ENCODE data around the gene GYPB. TPM values are rescaled to one million over a fixed set of nuclear protein-coding genes. Genes with fewer than 3 reads are reported as not detected.
"Not testable (repeated sequence)": the region's sequence is repeated elsewhere in the genome, so short reads cannot be mapped to it uniquely, and the experiment has no call there.

The GYPB gene
- total RNA-seq, 4 donors from 2014 or later, result not detected

DNA sequence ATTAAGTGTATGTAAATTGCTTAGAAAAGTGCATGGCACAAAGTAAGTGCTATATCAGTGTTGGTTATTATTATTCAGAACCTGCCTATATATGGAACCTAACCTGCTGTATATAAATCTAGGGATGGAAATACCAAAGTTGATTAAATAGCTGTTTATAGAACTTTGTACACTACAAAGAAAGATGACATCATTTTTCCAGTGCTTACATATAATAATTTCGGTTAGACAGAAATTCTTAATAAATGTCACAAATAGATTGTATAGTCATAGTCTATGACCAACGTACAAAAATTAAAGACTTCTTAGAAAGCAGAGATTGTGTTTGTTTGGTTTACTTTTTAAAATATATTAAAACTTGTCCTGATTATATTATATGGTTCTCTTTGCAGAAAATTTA is 4.4 kb downstream of the GYPB start:
- no peaks in the 10 kb centered on the region for H3K9me3 ChIP-seq
- DNase-seq (ENCODE audit: low spot score in 2 of 2), result no peak
- TF ChIP-seq, protein P1, sequence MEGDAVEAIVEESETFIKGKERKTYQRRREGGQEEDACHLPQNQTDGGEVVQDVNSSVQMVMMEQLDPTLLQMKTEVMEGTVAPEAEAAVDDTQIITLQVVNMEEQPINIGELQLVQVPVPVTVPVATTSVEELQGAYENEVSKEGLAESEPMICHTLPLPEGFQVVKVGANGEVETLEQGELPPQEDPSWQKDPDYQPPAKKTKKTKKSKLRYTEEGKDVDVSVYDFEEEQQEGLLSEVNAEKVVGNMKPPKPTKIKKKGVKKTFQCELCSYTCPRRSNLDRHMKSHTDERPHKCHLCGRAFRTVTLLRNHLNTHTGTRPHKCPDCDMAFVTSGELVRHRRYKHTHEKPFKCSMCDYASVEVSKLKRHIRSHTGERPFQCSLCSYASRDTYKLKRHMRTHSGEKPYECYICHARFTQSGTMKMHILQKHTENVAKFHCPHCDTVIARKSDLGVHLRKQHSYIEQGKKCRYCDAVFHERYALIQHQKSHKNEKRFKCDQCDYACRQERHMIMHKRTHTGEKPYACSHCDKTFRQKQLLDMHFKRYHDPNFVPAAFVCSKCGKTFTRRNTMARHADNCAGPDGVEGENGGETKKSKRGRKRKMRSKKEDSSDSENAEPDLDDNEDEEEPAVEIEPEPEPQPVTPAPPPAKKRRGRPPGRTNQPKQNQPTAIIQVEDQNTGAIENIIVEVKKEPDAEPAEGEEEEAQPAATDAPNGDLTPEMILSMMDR (IDR thresholded peaks at IDR 0.05), result no peak
- TF ChIP-seq POLR2A (IDR thresholded peaks at IDR 0.05), result no peak
- no peak for TF ChIP-seq EP300 (IDR thresholded peaks at IDR 0.05)
- H3K27ac ChIP-seq, result no peak overlapping the region
- H3K4me3 ChIP-seq, result no peak overlapping the region
- WGBS, 2 donors, result 75 to 78% methylated on average over 2 of the region's 2 CpGs
- no peaks in the 10 kb centered on the region for H3K4me1 ChIP-seq
- H3K36me3 ChIP-seq, result no peaks in the 10 kb centered on the region
- no peaks in the 10 kb centered on the region for H3K27me3 ChIP-seq

DNA sequence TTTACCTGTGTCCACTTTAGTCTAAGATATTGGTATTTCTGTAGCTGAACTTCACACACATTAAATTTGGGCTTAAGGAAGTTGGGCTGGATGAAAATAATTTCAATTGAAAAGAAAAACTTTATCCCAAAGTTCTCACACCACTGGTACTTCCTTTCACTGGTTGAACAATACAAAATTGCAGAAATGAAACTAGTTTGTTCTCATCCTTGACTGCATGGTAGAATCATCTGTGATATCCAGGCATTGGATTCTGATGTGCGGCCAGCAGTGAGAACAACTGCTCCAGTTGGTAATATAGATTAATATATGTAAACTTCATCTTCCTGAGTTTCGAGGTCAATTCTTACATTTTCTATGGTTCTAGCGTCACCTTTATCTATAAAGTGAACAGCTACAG is 10.6 kb downstream of the GYPB start:
- H3K36me3 ChIP-seq; DNase-seq (ENCODE audit: low spot score in 2 of 2); H3K9me3 ChIP-seq; H3K4me3 ChIP-seq; H3K27ac ChIP-seq; H3K4me1 ChIP-seq; H3K27me3 ChIP-seq: not testable (repeated sequence)
- 86 to 94% methylated on average over 3 of the region's 3 CpGs for WGBS, 2 donors

DNA sequence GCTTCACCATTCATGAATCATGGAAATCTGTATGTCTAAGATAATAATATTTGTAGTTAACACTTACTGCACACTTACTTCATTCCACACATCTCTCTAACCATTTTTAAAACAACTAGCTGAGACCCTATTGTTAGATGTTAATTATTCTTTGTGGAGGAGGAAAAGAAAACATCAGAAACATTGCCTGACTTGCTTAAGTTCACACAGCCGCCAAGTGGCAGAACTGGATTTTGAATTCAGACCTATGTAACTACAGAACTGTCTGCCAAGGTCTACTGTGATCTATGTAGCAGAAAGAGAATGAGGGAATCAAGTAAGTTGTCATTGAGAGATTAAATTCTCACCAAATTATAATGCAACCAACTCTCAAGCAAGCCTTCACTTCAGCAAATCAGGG is 11.2 kb downstream of the GYPB start:
- WGBS, 2 donors, result 65 to 90% methylated on average over 1 of the region's 1 CpG
- H3K27me3 ChIP-seq; H3K9me3 ChIP-seq; H3K36me3 ChIP-seq; H3K4me3 ChIP-seq; DNase-seq (ENCODE audit: low spot score in 2 of 2); H3K4me1 ChIP-seq; H3K27ac ChIP-seq: not testable (repeated sequence)

DNA sequence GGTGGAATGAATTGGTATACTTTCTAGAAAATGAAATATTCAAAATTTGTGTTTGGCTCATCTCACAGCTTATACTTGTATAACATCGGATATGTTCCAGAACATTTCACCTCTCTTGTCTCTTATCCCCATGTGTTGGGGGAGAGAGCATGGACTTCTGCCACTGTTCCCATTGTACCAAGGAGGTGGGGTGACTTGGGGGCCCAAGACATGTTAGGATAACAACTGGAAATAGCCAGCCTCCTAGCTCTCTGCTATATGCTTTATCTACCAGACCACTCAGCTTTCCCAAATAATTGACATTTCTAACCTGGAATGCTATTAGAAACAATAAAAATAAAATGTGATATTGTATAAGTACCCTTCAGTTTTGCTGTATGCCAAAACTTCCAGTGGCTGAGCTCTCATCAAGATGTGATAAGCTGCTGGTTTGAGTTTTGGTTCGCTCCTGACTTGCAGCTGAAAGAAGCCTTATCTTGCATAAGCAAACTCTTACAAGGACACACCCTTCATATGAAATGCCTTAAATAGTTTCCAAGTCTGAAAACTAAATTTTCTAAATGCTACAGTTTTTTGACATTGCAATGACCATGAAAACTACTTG is 12.9 kb downstream of the GYPB start:
- not testable (repeated sequence) for H3K4me3 ChIP-seq; H3K4me1 ChIP-seq; DNase-seq (ENCODE audit: low spot score in 2 of 2); H3K36me3 ChIP-seq; H3K27ac ChIP-seq; H3K27me3 ChIP-seq; H3K9me3 ChIP-seq
- WGBS, 2 donors, result 81 to 82% methylated on average over 2 of the region's 2 CpGs

DNA sequence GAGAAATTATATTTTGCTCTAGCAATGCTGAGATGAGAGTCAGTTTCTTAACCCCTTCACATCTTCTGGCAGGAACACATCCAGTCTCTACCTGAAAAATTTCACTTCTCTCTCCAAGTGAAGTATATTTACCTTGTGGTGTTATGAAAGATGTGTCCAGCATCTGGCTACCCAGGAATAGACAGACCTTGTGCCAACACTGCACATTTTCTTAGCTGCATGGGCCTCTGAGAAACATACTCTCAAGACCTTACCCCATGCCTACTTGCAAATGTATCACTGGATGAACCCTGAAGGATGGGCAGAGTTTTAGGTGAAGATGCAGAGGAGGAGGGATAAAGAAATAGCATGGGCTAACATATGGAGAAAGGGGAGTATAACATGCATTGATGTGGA is 13.6 kb downstream of the GYPB start:
- not testable (repeated sequence) for H3K27me3 ChIP-seq; H3K36me3 ChIP-seq; H3K4me3 ChIP-seq; H3K4me1 ChIP-seq; H3K27ac ChIP-seq; H3K9me3 ChIP-seq; DNase-seq (ENCODE audit: low spot score in 2 of 2)

DNA sequence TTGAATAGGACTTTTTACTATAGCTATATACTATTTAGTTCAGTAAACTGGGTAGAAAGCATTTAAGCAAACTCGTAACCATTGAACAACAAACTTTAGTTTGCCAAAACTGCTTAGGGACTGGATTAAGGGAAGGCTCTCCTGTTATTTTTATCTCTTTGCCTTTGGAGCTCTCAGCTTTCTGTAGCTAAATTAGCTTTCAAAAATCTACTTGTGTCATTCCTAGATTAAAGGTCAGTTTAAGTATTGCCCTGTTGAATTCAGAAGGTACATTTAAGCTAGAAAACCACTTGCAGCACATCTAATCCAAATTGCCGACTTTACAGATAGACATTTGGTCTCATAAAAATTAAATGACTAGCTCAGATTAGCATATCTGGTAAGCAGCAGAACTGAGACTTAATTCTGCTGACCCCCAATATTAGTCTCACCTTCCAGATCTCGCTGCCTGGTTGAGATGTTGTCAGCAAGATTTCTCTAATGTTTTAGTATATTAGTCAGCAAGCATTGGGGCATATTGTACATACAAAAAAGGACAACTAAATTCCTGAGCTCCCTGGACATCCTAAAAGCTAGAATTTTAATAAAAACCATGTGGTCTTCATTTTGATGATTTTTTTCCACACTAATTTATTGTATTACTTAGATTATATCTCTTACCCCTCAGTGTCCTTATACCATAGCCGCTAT is 14.2 kb downstream of the GYPB start:
- 68 to 69% methylated on average over 4 of the region's 4 CpGs for WGBS, 2 donors
- H3K9me3 ChIP-seq; H3K27ac ChIP-seq; DNase-seq (ENCODE audit: low spot score in 2 of 2); H3K27me3 ChIP-seq; H3K36me3 ChIP-seq; H3K4me3 ChIP-seq; H3K4me1 ChIP-seq: not testable (repeated sequence)

DNA sequence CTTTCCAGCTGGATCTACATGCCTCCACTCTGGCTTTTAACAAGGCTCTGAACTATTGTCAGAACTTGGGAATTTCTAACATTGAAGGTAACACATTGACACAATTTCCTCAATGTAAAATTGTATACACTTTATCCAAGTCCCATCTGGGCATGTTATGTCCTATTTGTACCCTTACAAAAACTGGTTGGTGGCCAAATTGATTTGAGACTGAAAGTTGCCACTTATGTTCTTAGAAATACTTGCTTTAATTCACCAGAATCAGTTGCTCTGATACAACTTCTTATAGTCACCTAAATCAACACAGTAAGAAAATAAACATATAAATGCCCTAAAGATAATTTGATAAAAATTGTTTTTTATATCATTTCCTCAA is 15.3 kb downstream of the GYPB start:
- H3K9me3 ChIP-seq; DNase-seq (ENCODE audit: low spot score in 2 of 2); H3K36me3 ChIP-seq; H3K4me3 ChIP-seq; H3K27me3 ChIP-seq; H3K4me1 ChIP-seq; H3K27ac ChIP-seq: not testable (repeated sequence)

DNA sequence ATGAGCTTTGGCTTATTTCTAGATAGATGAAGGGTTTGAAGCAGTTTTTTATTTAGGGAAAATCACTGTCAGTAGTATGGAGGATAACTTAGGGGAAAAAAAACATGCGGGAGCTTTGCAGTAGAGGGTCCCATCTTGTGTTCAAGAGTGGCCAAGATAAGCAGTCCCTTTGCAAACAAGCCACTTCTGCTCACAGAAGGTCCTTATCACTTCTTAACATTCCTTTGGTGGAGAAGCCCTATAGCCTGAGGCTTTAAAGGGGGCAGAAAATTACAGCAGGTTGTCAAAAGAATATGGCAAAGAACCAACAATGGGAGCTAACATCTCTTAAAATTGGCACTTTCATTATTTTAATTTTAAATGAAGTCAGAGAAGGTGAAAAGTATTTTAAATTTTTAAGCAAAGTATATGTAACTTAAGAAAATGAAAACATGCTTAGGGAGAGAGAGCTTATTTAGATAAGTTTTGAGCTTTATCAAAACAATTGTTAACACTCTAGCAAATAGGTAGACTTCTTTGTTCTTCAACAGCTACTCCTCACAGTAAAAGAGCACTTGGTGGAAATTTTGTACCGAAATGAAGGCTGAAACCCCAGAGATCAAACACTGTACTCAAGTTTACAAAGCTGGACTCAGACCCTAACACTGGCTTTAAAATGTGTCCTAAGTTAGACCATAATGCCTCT is 15.8 kb downstream of the GYPB start:
- H3K27me3 ChIP-seq; H3K4me1 ChIP-seq; H3K9me3 ChIP-seq; H3K4me3 ChIP-seq; DNase-seq (ENCODE audit: low spot score in 2 of 2); H3K36me3 ChIP-seq; H3K27ac ChIP-seq: not testable (repeated sequence)
- 78 to 81% methylated on average over 2 of the region's 2 CpGs for WGBS, 2 donors

DNA sequence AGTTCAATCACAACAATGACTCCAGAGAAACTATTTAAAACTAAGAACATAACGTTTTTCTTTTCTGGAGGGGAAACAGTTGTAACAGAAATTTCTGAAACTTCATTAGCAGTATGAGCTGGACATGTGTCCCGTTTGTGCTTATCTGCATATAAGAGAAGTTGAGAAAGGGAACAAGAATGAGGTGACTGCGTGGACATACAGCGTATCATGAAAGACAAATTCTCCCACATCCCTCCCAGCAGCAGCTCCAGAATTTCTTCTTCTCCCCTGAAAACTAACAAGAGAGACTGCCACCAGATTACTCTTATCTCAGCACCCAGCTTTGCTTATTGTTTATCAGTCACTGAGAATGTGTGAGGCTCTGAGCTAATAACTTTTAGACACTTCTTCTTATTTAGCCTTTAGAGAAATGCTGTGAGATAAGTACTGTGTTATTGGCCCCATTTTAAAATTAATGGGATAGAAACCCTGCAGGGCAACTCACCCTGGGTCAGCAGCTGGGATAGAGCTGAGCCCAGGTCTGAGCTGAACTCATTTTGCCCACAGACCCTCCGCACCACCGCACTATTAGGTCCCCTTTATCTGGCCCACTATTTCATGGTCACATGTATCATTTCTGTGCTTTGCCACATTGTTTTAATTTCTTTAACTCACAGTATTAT is 18.7 kb downstream of the GYPB start:
- H3K27ac ChIP-seq; H3K36me3 ChIP-seq; H3K9me3 ChIP-seq; H3K4me3 ChIP-seq; H3K27me3 ChIP-seq; H3K4me1 ChIP-seq; DNase-seq (ENCODE audit: low spot score in 2 of 2): not testable (repeated sequence)
- WGBS, 2 donors, result 74 to 81% methylated on average over 6 of the region's 6 CpGs

DNA sequence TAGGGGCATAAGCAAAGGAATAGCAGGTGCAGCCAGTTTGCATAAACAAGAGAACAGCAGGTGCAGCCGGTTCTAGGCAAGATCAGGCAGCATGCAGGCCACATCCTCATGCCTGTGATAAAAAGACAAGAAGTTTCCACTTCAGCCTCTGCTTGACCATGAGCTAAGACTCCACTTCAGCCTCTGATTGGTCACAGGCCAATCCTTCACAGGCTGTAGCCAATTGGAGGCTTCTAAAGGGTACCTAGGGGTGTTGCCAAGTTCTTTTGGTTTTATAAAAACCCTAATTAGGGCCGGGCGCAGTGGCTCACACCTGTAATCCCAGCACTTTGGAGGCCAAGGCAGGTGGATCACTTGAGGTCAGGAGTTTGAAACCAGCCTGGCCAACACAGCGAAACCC is 23.0 kb downstream of the GYPB start:
- not testable (repeated sequence) for H3K9me3 ChIP-seq; DNase-seq (ENCODE audit: low spot score in 2 of 2)

DNA sequence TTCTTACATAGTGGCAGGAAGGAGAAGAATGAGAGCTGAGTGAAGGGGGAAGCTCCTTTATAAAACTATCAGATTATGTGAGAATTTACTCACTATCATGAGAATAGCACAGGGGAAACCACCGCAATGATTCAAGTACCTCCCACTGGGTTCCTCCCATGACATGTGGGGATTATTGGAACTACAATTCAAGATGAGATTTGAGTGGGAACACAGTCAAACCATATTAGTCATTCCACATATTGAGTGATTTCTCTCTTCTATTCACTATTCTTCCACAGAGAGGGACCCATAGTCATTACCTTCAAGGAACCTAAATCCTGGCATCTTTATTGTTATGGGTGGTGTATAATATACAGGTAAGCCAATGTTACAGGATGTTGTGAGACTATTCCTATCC is 27.4 kb downstream of the GYPB start:
- not testable (repeated sequence) for H3K36me3 ChIP-seq; H3K27ac ChIP-seq; H3K4me1 ChIP-seq; DNase-seq (ENCODE audit: low spot score in 2 of 2); H3K27me3 ChIP-seq; H3K4me3 ChIP-seq; H3K9me3 ChIP-seq
- 100% methylated on average over 1 of the region's 1 CpG; no CpG with 5 or more reads in 1 of the 2 donors for WGBS, 2 donors

More for the DNA sequence above, 23.0 kb downstream of the GYPB start:
- H3K36me3 ChIP-seq, H3K4me1 ChIP-seq, H3K27ac ChIP-seq, H3K4me3 ChIP-seq, H3K27me3 ChIP-seq: not testable (repeated sequence)
- WGBS, 2 donors, result 87 to 96% methylated on average over 4 of the region's 4 CpGs

DNA sequence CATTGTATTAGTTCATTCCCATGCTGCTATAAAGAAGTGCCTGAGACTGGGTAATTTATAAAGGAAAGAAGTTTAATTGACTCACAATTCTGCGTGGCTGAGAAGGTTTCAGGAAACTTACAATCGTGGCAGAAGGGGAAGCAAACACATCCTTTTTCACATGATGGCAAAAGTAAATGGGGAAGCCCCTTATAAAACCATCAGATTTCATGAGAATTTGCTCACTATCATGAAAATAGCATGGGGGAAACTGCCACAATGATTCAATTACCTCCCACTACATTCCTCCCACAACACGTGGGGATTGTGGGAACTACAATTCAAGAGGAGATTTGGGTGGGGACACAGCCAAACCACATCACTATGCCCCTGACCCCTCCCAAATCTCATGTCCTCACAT is 28.5 kb downstream of the GYPB start:
- not testable (repeated sequence) for H3K27ac ChIP-seq; DNase-seq (ENCODE audit: low spot score in 2 of 2)
- WGBS, 2 donors, result 37 to 59% methylated on average over 3 of the region's 3 CpGs

More for the DNA sequence above, 28.5 kb downstream of the GYPB start:
- not testable (repeated sequence) for H3K9me3 ChIP-seq, H3K4me1 ChIP-seq, H3K36me3 ChIP-seq, H3K27me3 ChIP-seq, H3K4me3 ChIP-seq
